ENCODE results near the gene GLIS1.

The GLIS1 gene

DNA sequence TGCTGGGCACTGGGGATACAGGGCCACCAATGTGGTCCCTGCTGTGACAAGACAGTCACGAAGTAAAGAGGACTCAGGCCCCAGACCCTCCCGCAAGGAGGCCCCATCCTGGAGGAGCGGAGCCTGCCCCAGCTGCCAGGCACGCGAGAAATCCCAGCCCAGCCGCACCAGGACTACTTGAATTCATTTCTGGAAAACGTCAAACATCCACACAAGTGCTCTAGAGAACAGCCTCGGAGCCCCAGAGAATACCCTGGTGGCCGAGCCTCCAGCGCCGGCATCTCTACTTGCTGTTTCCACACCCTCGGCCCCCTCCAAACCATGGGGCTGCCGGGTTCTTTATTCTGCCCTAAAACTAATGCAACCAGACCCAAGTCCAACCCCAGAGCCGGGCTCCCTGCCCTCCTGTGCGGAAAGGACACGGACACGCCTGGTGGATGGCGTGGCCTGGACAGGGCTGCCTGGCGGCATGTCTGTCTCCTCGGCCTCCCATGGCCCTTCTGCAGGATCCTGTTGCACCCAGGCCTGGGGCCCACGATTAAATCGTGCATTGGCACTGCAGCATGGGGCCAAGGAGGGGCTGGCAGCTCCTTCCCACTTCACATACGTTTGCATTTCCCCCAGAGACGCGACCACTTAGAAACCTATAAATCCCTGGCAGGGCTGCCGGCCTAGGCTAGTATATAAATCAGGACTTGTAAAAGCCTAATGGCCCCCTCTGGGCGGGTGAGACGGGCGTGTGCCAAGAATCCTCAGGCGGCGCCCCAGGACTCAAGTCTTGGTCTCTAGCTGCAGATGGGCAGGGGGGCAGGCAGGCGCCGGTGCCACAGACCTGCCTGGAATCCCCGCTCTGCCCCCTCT lies 238.5 kb downstream of the GLIS1 start:
- no peak for DNase-seq

DNA sequence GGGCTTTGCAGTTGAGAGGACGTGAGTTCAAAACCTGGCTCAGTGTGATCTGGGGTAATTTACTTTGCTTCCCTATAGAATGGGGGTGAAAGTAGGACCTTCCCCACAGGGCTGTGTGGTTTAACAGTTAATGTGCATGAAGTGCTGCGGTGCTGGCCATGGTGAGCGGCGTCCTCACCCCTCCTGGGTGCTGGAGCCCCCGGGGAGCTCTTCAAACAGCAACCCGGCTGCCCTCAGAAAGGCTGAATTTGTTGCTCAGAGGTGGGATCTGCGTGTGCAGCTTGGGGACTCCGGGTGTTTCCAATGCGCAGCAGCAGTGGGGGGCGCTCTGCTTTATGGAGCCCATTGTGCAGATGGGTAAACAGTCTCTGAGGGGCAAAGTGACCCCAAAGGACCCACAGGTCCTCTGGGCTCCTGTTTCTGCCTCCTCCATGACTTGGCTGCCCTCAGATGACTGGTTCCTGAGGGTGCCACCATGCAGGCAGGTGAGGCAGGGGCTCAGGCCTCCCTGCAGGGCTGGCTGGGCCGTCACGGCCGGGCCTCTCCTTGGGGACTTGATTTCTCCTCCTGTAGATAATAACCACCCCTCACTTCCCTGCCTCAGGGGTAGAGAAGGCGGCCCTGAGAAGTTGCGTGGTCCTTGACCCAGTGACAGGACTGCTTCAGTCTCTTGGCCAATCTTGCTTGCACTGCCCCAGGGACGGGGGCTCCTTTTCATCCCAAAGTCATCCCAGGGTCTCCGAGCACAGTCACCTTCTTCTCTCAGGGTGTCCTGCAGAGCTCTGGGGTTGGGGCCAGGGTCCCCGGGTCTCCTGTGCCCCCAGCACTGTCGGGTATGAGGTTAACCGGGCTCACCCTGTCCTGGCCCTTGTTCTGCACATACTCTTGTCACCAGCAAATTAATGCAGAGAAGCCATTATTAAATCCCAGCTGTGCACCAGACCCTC lies 239.4 kb downstream of the GLIS1 start:
- DNase-seq: no peak

DNA sequence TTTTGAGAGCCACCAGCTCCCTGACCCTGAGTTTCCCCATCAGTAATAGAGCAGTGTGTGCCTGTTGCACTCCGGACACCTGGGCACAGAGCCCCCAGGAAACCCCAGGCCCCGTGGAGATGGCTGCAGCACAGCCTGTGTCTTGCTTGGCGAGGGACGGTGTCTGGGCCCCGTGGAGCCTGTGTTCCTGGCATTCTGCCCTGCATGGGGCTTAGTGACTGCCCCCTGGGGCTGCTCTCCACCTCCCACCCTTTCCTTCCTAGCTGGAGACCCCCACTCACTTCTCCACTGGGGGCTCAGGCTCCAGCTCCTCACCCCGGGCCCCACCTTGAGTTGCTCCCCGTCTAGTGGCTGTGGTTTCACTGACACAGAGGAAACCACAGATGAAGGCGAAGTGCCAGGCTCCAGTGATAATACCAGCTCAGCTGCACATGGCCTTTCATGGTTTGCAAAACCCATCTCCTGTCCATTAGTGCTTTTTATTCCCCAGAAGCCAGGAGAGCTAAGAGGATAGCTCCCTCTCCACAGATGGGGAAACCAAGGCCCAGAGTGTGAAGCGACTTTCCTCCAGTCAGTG lies 240.3 kb downstream of the GLIS1 start:
- no peak for DNase-seq

DNA sequence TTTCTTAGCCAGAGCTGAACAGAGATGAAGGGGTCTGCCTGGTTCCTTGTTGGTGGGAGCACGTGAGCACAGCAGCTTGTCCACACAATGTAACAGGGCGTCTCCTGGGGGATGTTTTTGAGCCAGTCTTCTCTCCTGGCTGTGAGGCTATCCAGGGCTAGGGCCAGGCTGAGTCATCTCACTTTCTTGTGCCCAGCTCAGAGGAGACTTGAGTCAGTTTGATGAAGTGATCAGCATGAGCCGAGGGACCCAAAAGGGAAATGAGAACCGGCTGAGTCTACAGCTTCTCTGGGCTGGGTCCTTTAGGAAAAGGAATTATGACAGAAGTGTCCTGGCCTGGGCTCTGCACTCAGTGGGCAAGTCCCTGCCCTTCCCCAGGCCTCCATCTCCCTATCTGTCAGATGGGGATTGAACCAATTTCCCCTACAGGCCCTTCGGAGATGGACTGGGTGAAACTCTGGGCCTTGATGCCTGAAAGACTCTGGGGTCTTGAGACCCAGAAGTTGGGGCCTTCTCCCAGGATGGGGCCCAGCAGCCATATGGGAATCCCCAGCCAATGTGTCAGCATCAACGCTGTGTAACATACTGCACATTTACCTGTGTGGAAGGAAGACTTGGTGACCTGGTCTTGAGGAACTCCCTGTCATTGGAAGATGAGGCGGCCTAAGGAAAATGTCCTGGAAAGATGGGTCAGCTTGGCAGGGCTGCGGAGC lies 243.2 kb downstream of the GLIS1 start:
- no peak for DNase-seq

DNA sequence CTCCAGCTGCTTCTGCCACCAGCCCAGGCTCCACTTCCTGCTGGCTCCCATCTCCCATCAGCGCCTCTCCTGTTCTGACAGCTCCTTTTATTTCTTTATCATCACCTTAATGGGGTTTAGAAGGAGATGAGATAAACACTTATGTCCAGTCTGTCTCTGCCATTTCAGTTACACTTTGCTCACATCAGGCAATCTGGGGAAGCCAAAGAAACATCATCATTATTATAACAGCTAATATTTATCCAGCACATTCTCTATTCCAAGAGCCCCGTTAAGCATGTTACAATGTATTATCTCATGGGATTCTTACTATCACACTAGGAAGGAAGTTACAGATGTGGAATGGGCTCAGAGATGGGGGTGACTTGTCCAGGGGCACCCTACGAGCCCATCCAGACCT lies 248.6 kb downstream of the GLIS1 start:
- no peak for DNase-seq

DNA sequence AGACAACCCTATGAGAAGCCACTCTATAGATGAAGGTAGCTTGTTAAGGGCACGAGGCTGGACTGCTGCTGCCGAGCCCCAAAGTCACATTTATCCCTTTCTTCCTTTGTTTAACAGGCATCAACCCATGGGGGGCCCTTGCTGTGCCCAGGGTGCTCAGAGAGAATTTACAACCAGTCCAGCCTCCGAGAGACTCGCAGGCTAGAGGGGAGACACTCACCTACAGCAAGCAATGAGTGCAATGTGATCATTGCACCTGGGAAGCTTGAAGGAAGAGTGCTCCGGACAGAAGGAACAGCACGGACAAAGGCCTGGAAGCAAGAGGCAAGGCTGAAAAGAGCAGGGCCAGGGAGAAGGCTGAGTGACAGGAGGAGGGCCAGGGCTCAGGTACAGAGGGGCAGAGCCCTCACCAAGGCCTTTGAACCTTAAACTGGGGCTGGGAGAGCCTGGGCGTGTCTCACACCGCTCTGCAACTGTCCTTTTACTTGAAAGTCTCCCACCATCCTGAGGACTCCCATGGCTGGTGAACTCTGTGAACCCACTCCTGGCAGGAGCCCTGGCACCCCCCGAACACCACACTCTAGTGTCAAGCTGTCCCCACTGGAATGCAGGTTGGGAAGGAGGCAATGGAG lies 252.5 kb downstream of the GLIS1 start:
- DNase-seq: no peak

DNA sequence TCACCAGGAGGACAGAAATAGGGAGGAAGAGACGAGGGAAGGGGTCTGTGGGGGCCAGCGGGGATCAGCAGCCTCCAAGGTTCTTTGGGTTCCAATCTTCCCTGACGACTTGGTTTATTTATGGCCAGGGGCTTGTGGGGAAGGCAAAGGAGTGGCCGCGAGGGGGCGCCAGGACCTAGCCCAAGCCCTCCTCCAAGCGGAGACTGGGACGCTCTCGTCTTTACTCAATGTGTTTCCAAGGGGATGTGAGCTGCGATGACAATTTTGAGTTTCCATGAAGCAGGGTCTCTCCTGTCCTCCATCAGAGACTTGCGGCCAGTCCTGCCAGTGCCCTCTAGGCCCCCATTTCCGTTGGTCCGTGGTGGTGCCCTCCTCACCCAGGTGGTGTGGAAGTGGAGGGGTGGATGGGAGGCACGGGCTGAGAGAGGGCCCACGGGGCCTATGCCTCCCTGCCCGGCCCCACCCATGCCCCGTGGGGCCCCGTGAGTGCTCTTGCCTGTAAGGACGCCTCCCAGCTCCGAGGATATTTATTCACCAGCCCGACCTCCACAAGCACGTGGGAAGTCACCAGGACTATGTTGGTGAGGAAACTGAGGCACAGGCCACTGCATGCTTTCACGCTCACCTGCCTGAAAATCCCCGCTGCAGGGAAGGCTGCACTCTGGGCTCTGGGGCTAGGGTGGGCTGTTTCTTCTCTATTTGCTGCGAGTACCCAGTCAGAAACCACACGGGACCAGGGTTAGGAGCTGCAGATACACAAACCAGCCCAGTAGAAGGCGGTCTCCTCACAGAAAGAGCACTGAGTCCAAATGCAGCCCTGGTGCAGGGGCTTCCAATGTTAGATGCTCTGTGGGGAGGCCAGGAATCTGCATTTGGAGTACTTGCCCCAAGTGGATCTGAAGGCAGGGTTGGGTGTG lies 253.2 kb downstream of the GLIS1 start:
- DNase-seq: no peak

DNA sequence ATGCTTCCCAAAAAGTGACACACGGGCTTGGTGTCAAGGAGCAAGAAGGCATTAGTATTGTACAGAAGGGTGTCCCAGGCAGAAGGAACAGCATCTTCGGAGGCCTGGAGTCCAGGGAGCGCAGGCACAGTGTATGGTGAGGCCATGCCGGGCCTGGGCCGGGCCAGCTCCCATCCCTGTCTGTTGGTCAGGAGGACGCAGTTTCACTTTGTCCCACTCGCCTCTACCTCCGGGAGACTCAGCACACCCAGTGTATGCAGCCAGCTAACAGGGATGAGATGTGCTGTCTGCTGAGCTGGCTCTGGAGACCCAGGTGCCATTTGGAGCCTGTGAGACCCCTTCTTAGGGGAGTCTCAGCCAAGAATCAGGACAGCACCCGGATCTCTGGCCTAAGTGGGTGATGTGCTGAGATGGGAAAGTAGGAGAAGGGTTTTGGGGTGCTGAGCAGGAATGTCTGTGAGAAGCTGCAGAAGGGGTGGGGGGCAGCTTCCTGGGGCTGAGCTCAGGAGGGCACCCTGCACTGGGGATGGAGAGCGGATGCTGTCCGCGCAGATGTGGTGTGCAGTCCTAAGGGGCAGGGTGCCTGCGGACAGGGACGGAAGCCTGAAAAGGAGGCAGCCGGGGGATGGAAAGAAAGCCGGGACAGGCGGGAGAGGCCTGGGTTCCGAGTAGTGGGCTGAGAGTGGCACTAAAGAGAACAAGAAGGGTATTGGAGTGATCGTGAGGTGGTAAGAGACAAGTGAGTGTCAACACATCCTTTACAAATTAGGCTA lies 254.1 kb downstream of the GLIS1 start:
- no peak for DNase-seq

DNA sequence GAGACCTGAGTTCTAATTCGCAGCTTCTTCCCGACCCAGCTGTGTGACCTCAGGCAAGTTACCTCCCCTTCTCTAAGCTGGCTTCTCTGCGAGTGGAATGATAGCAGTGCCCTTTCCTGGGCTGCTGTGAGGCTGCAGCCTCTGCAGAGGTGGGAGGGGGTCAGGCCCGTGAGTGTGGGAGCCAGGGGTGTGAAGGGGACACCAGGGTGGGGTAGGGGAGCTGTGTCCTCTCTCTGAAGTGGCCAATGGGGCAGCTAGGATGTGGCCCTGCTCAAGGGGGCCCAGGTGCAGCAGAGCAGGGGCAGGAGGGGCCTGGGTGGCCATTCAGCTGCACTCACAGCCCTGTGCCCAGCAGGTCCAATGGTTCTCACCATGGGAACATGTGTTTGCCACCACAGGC lies 255.3 kb downstream of the GLIS1 start:
- no peak for DNase-seq

DNA sequence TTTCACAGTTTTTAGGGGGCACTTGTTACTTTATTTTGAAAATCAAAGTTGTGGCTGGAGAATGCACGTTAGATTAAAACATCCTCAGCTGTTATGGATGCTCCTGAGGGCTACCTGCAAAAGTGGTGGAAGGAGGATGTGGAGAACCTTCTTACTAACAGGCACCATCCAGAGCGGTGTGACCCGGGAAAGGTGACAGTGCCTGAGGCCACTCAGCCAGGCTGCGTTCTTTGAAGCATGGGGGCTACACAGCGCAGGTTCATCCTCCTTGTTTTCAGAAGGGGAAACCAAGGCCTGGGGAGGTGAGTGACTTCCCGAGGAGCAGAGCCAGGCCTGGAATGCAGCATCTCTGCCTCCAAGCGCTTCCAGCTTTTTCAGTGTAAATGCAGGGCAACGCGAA lies 255.8 kb downstream of the GLIS1 start:
- DNase-seq: no peak

DNA sequence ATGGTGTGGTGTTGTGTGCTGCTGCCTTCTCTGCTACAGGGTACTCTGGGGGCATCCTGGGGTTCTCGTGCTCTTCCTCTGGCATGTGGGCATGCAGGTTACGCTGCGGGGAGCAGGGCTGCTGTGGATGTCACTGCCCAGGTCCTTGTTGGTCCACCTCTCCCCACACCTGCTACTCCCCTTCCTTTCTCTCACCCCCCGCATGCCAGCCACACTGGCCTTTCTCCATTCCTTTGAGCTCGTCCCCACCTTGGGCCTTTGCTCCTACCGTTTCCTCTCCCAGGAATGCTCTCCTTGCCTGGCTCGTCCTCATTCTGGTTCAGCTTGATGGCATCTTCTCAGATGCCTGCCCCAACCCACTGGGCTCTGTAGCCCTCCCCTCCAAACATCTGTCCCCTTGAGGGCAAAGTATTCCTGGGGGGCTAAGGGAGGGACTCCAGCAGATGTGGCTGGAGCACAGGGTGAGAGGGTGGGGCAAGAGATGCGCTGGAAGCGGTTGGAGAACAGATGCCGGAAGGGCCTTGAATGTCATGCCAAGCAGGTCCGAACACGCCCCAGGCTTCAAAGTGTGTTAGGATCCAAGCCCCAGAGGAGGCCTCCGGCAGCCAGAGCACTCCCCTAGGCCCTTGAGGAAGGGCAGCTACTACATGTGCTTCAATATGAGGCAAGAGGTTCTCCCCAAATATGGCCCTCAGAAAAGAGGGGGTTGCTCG lies 256.4 kb downstream of the GLIS1 start:
- no peak for DNase-seq

DNA sequence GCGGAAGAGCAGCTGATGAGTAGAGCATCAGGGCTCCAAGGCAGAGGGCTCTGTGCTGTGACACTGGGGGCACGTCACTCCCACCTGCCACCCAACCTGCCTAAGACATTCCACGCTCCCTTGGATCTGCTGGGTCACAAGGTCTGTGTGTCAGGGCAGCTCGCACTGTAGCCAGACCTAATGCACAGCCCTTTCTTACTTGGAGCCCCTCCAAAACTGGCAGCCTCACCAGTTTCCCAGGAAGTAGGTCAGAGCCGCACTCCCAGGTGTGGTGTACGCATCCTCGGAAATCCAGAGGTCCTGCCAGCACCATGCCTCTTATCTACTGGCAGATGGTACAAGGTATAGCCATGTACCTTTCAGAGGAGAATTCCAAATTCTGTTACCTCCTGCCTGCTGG lies 257.5 kb downstream of the GLIS1 start:
- DNase-seq: no peak

DNA sequence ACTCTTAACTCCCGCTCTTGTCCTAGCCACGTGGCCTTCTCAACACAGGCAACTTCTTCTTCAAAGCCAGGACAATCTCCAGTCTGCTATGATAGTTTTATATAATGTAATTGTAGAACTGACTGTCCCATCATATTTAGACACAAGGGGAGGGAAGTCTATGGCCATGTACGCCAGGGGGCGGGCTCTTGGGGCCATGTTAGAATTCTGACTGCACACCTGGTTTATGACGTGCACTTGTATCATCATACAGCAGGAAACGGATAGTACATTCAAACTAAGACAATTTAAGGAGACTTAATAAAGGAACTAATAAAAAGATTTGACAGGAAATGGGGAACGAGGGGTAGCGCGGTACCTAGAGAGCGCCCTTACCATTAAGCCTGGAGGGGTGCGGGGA lies 258.3 kb downstream of the GLIS1 start:
- DNase-seq: no peak

DNA sequence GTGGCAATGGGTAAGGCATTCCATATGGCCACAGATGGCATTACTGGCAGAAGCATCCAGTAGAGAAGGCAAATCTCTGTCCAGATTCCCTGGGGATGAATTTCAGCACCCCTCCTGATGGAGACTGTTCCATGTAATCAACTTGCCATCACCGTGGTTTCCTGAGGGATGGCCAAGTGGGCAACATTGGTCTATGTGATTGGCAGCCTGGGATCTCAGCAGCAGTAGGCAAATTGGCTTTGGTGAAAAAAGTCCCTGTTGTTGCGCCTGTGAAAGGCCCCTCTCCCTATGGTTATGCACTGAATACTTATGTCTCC lies 260.5 kb downstream of the GLIS1 start:
- DNase-seq: no peak

DNA sequence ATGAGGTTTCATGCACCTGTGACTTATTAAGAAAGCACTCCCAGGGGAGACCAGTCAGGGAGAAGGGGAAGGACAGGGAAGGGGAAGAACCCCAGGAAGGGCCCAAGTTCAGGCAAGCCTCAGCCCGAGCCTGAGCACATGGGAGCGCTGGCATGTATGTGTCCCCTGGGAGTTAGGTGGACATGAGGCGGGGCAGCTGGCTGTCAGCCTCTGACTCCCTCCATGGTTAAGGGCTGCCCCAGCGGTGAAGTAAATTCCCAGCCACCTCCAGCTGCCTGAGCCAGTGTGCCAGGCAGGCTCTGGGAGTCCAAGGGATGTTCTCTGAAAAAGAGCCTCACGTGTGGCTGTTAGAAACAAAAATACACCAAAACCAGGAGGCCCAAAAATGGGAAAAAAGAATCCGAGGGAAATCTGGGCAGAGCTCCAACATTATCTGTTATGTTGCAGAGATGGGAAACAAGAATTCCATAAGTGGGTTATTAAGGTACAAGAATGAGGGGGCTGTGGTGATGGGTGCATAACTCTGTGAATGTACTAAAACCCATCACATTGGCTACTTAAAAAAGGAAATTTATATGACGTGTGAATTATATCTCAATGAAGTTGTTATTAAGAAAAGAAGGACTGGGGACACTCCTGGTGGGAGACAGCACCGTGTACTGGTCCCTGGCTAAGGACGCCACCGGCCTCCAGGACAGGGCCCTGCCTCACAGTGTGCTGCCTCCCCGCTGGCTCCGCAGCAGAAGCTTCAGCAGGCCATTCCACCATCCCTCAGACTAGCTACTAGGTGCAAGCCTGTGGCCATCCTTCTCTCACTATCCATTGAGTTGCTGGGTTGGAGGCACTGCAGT lies 261.1 kb downstream of the GLIS1 start:
- DNase-seq: no peak

DNA sequence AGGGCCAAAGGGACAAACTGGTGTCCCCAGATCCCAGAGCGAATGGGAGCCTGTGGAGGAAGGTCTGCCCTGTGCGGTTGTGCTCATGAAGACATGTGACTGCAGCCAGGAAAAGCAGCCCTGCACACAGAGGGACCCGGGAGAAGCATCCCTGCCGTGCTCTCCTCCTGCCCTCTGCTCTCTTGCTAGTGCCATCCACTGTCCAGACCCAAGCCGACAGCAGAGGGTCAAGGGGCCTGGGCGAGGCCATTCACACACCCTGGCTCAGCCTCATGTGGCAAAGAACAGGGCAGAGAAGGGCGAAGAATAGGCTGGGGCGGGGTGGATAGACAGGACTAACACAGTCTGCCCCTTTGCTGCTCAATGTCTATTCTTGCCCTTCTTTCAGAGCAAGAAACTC lies 262.4 kb downstream of the GLIS1 start:
- no peak for DNase-seq

DNA sequence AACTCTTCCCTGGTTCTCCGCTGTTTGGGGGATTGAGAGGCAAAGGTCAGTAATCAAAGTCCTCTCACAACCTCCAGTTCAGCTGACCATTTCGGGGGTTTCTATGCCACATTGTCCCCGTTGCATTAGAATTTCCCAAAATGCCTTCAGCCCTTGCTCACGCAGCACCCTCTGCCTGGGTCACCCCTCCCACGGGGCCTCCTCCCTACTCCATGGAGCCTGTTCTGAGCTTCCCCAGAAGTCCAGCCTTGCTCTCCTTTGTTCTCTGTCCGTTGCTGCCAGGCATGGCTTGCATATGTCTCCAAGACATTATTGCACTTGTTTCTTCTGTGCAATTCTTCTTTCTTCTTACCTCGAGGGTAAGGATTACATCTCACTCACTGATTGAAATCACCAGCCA lies 263.3 kb downstream of the GLIS1 start:
- no peak for DNase-seq

DNA sequence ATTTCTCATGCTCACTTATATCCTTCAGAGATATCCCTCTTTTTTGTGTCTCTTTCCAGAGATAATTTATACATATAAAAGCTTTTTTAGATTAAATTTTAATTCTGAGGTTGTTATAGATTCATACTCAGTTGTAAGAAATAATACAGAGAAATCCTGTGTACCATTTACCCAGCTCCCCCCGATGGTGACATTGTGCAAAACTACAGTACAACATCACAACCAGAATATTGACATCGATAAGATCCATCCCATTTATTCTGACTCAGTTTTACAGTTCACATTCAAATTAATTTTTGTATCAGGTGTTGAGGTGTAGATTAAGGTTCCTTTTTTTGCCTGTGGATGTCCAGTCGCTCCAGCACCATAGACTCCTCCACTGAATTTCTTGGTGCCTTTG lies 265.5 kb downstream of the GLIS1 start:
- no peak for DNase-seq

DNA sequence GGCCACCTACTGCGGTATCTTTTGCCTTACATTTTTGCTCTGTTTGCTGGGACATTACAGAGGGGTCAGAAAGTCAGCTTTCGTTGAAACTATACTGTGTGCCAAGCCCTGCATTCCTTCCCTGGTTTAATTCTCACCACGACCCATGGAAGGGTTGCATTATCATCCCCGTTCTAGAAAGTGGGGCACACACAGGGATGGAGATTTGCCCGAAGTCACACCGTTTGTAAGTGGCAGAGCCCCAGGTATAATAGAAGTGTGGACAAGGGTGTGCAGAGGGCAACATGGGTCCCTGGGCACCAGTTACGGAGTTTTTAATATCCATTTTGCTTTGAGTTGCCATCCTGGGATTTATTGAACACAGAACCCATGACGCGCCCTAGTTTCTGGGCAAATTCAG lies 268.0 kb downstream of the GLIS1 start:
- no peak for DNase-seq

Data from NCI-H2081 treated with DMSO at 0.1 percent for 48 hours (cell line).